RKO (cell line): Measurements from ENCODE around the gene RUFY3.
"Not testable (repeated sequence)": the region's sequence is repeated elsewhere in the genome, so short reads cannot be mapped to it uniquely, and the experiment has no call there.

Experiments
- DNase-seq: peaks from one replicate; pipeline ENCODE4 v3.0.0-alpha.2; 2016; ENCODE audit warnings: low spot score

The RUFY3 gene

GRCh38 chr4:70735915-70736314, 14.2 kb downstream of the RUFY3 start:
- peak; percentile 55 for DNase-seq

- DNase-seq: no peak
Measured at GRCh38 chr4:70737006-70737405, 15.2 kb downstream of the RUFY3 start.

GRCh38 chr4:70737409-70737808, 15.6 kb downstream of the RUFY3 start:
- no peak for DNase-seq

GRCh38 chr4:70739496-70740337, 18.0 kb downstream of the RUFY3 start:
- no peak for DNase-seq

- DNase-seq: no peak
Measured at GRCh38 chr4:70741867-70742658, 20.3 kb downstream of the RUFY3 start.

GRCh38 chr4:70743731-70744130, 22.0 kb downstream of the RUFY3 start:
- no peak for DNase-seq

GRCh38 chr4:70746179-70746839, 24.5 kb downstream of the RUFY3 start:
- DNase-seq: no peak

GRCh38 chr4:70747874-70748273, 26.1 kb downstream of the RUFY3 start:
- DNase-seq: no peak

- no peak for DNase-seq
Measured at GRCh38 chr4:70749313-70749712, 27.5 kb downstream of the RUFY3 start.

- DNase-seq: no peak
Measured at GRCh38 chr4:70752236-70752635, 30.5 kb downstream of the RUFY3 start.

- DNase-seq: no peak
Measured at GRCh38 chr4:70753630-70754029, 31.9 kb downstream of the RUFY3 start.

GRCh38 chr4:70754470-70754869, 32.7 kb downstream of the RUFY3 start:
- no peak for DNase-seq

- DNase-seq: peak; percentile 9
Measured at GRCh38 chr4:70754990-70755688, 33.4 kb downstream of the RUFY3 start.

- no peak for DNase-seq
Measured at GRCh38 chr4:70759126-70759525, 37.4 kb downstream of the RUFY3 start.

GRCh38 chr4:70759627-70760026, 37.9 kb downstream of the RUFY3 start:
- DNase-seq: no peak

- DNase-seq: no peak
Measured at GRCh38 chr4:70760662-70761061, 38.9 kb downstream of the RUFY3 start.

GRCh38 chr4:70761276-70761816, 39.6 kb downstream of the RUFY3 start:
- DNase-seq: no peak

- DNase-seq: no peak
Measured at GRCh38 chr4:70765368-70765767, 43.6 kb downstream of the RUFY3 start.

- no peak for DNase-seq
Measured at GRCh38 chr4:70768301-70768948, 46.7 kb downstream of the RUFY3 start.

- DNase-seq: not testable (repeated sequence)
Measured at GRCh38 chr4:70769396-70769795, 47.6 kb downstream of the RUFY3 start.

GRCh38 chr4:70772929-70773555, 51.3 kb downstream of the RUFY3 start:
- no peak for DNase-seq
